DMS 273 treated with DMSO at 0.1 percent for 48 hours (cell line): Measurements from ENCODE around the gene E4F1.
"Not testable (repeated sequence)": the region's sequence is repeated elsewhere in the genome, so short reads cannot be mapped to it uniquely, and the experiment has no call there.

ENCODE experiments used
- DNase-seq: peaks from one replicate; lab custom pipeline; 2025; lab: John Stamatoyannopoulos, UW

The E4F1 gene

GRCh38 chr16:2244926-2245795 lies 21.8 kb downstream of the E4F1 start:
- DNase-seq: no peak

GRCh38 chr16:2246301-2246885 lies 23.0 kb downstream of the E4F1 start:
- no peak for DNase-seq

- no peak for DNase-seq
Measured at GRCh38 chr16:2250652-2251295, 27.4 kb downstream of the E4F1 start.

- peak; percentile 81 for DNase-seq
Measured at GRCh38 chr16:2251296-2252111, 28.1 kb downstream of the E4F1 start, which contains the start of gene ECI1. Gene ECI1, minus strand, starts transcription at chr16:2251587. Its CDS starts 21 bp downstream, at chr16:2251566.

GRCh38 chr16:2252806-2253148 lies 29.4 kb downstream of the E4F1 start:
- DNase-seq: no peak

GRCh38 chr16:2253293-2253692 lies 29.9 kb downstream of the E4F1 start:
- no peak for DNase-seq

GRCh38 chr16:2256531-2257140 lies 33.2 kb downstream of the E4F1 start:
- no peak for DNase-seq

GRCh38 chr16:2257726-2258125 lies 34.3 kb downstream of the E4F1 start:
- no peak for DNase-seq

GRCh38 chr16:2258530-2258929 lies 35.1 kb downstream of the E4F1 start:
- not testable (repeated sequence) for DNase-seq

- DNase-seq: no peak
Measured at GRCh38 chr16:2260250-2260649, 36.9 kb downstream of the E4F1 start.

- not testable (repeated sequence) for DNase-seq
Measured at GRCh38 chr16:2263026-2263425, 39.6 kb downstream of the E4F1 start.

- not testable (repeated sequence) for DNase-seq
Measured at GRCh38 chr16:2266887-2267286, 43.5 kb downstream of the E4F1 start.

GRCh38 chr16:2267505-2267912 lies 44.1 kb downstream of the E4F1 start:
- DNase-seq: not testable (repeated sequence)

GRCh38 chr16:2267913-2268666 lies 44.7 kb downstream of the E4F1 start, which contains the start of gene RNPS1:
Gene RNPS1, minus strand, starts transcription at chr16:2268126. Its CDS starts 3,483 bp downstream, at chr16:2264643.
- DNase-seq: peak; percentile 88

GRCh38 chr16:2270070-2270462 lies 46.7 kb downstream of the E4F1 start:
- no peak for DNase-seq

GRCh38 chr16:2270588-2271470 lies 47.4 kb downstream of the E4F1 start:
- no peak for DNase-seq

GRCh38 chr16:2271848-2272461 lies 48.6 kb downstream of the E4F1 start:
- DNase-seq: no peak

- DNase-seq: no peak
Measured at GRCh38 chr16:2273484-2273883, 50.1 kb downstream of the E4F1 start.

GRCh38 chr16:2273931-2274330 lies 50.5 kb downstream of the E4F1 start:
- DNase-seq: no peak
